Spleen (tissue), 11 donors: ENCODE measurements around the gene CTDP1. TPM values are rescaled to one million over a fixed set of nuclear protein-coding genes. Genes with fewer than 3 reads are reported as not detected.

Experiments
- DNase-seq: peaks from one replicate; pipeline ENCODE4 v3.0.0-alpha.2; 2020
- H3K27ac ChIP-seq, 8 donors: fragments of 200-600 bp; sonication (generic) in 7 of 8; 1 replicate in 4 of 8; 2 replicates in 4 of 8; pipeline versions ENCODE4 v1.5.0 to v1.8.0; 2016 to 2021; ENCODE audit warnings: inconsistent platforms in 4 of 8, mild to moderate bottlenecking in 4 of 8, moderate library complexity in 1 of 8
- H3K27me3 ChIP-seq, 7 donors: fragments of 200-600 bp; sonication (generic) in 6 of 7; replicated peaks in 1 of 7; 1 replicate in 4 of 7; 2 replicates in 3 of 7; pipeline versions ENCODE4 v1.5.0 to v1.8.0; 2016 to 2021; ENCODE audit warnings: inconsistent platforms in 3 of 7, mild to moderate bottlenecking in 1 of 7
- H3K36me3 ChIP-seq, 6 donors: fragments of 200-600 bp; sonication (generic) in 5 of 6; 1 replicate in 4 of 6; 2 replicates in 2 of 6; pipeline versions ENCODE4 v1.5.0 to v1.8.0; 2016 to 2021; ENCODE audit warnings: inconsistent platforms in 2 of 6
- H3K4me1 ChIP-seq, 6 donors: fragments of 200-600 bp; sonication (generic) in 5 of 6; 1 replicate in 3 of 6; 2 replicates in 3 of 6; pipeline versions ENCODE4 v1.5.0 to v1.8.0; 2016 to 2021; ENCODE audit warnings: inconsistent platforms in 3 of 6
- H3K4me3 ChIP-seq, 8 donors: fragments of 200-600 bp; sonication (generic) in 7 of 8; 1 replicate in 4 of 8; 2 replicates in 4 of 8; pipeline versions ENCODE4 v1.5.0 to v1.8.0; 2016 to 2021; ENCODE audit warnings: inconsistent platforms in 4 of 8, mild to moderate bottlenecking in 4 of 8, moderate library complexity in 2 of 8
- H3K9me3 ChIP-seq, 8 donors: fragments of 200-600 bp; sonication (generic) in 7 of 8; 1 replicate in 4 of 8; 2 replicates in 4 of 8; pipeline versions ENCODE4 v1.5.0 to v1.8.0; 2016 to 2021; ENCODE audit warnings: inconsistent platforms in 4 of 8
- POLR2A ChIP-seq, 3 donors: fragments of 450-650 bp; IDR thresholded peaks; one replicate each; pipeline ENCODE4 v1.5.1; 2017; ENCODE audit warnings: antibody characterized with exemption in 3 of 3, mild to moderate bottlenecking in 1 of 3
- POLR2AphosphoS5 ChIP-seq, 3 donors: sonication (generic); formaldehyde crosslinking; IDR thresholded peaks; one replicate each; pipeline ENCODE4 v1.5.1; 2017; ENCODE audit warnings: antibody characterized with exemption in 3 of 3
- WGBS, 5 donors: extraction: QIAGEN DNeasy Blood & Tissue Kit in 3 of 5; methylation state at CpG; one replicate each; pipeline versions ENCODE4 v1.1.5 to v1.1.7; 2013 to 2018; 5-methylcytosine and 5-hydroxymethylcytosine counted together
- intact Hi-C: fragments of 100-400 bp; cut with DNase I; formaldehyde crosslinking; loops from one replicate; pipeline ENCODE4 v1.15.0; 2023; ENCODE audit warnings: low total_unique reads
- polyA plus RNA-seq, 3 donors: library from polyadenylated mRNA; stranded (reverse); fragments of 200-250 nt; gene quantifications; one replicate each; pipeline ENCODE4 v1.2.1, GENCODE V29; 2013
- total RNA-seq, 7 donors: library from RNA; depleted of rRNA in 3 of 7; stranded (reverse); fragments of >200 nt in 3 of 7; fragmentation: NEBNext Ultra II Directional in 4 of 7; extraction: Animal tissue kit (Norgen Biotek cat#: 25700) in 4 of 7; gene quantifications; one replicate each; pipeline versions ENCODE4 v1.1.0 to v1.2.1, GENCODE V29; 2016 to 2021
- TF ChIP-seq, protein P1 (sequence below), 11 experiments: fragments of 200-600 bp in 7 of 11; fragments of 450-650 bp in 4 of 11; sonication (generic) in 4 of 11; IDR thresholded peaks in 8 of 11; conservative IDR thresholded peaks in 3 of 11; 1 replicate in 7 of 11; 2 replicates in 4 of 11; pipeline versions ENCODE4 v1.4.0 to v1.8.0; 2016 to 2021; ENCODE audit warnings: antibody characterized with exemption in 11 of 11, inconsistent platforms in 4 of 11, mild to moderate bottlenecking in 1 of 11
- donor health status: healthy with polysubstance abuse.
- donor health status: DM: no; HTN: no; CAD: no; lungs with moderate emphysema.
- donor health status: DM: no; HTN: no; CAD: no.
- donor health status: Bipolar disorder and iron deficiency.
- donor health status: healthy.
- donor health status: DM: no; HTN: no; CAD: no.
- donor health status: DM: yes; HTN: yes; CAD: no.

Gene CTDP1
- total and polyA plus RNA-seq, 10 donors, result 13.6 to 54.6 (median 28.6) TPM

DNA sequence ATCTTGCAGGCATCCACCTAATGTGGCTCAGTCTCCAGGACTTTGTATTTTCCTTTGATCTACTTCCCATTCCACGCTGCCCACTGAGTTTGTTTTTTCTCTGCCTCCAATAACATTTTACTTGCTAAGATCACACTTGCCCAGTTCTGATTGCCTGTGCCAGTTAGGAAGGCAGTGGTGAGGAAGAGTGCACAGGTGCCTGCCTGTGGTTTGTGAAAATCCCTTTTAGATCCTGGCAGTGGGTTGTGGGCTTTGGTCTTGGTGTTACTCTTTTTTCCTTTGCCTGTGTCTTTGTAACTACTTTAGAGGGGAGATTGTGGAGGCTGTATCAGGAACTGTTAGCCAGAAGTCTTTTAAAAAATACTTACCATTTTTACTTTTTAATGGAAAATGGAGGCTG is 81.3 kb downstream of the CTDP1 start:
- TF ChIP-seq, protein P1, sequence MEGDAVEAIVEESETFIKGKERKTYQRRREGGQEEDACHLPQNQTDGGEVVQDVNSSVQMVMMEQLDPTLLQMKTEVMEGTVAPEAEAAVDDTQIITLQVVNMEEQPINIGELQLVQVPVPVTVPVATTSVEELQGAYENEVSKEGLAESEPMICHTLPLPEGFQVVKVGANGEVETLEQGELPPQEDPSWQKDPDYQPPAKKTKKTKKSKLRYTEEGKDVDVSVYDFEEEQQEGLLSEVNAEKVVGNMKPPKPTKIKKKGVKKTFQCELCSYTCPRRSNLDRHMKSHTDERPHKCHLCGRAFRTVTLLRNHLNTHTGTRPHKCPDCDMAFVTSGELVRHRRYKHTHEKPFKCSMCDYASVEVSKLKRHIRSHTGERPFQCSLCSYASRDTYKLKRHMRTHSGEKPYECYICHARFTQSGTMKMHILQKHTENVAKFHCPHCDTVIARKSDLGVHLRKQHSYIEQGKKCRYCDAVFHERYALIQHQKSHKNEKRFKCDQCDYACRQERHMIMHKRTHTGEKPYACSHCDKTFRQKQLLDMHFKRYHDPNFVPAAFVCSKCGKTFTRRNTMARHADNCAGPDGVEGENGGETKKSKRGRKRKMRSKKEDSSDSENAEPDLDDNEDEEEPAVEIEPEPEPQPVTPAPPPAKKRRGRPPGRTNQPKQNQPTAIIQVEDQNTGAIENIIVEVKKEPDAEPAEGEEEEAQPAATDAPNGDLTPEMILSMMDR (IDR thresholded peaks at IDR 0.05 in 8 of 11, conservative IDR thresholded peaks at IDR 0.05 in 3 of 11), result no peak
- TF ChIP-seq POLR2A (IDR thresholded peaks at IDR 0.05), result no peak
- intact Hi-C loops, result no loop called here
- WGBS, 5 donors, result 63 to 85% (median 67%) methylated on average over 1 of the region's 1 CpG
- peak; percentile 1 for DNase-seq
- Histone ChIP-seq H3K27ac (no peak overlapping the region), H3K27me3 (no peaks in the 10 kb centered on the region), H3K4me3 (no peak overlapping the region), H3K36me3 (peaks cover 0 to 16% (median 7%) of the 10 kb centered on the region in 6 donors), H3K9me3 (peaks cover 0 to 46% (median 9%) of the 10 kb centered on the region in 8 donors), H3K4me1 (no peaks in the 10 kb centered on the region)

DNA sequence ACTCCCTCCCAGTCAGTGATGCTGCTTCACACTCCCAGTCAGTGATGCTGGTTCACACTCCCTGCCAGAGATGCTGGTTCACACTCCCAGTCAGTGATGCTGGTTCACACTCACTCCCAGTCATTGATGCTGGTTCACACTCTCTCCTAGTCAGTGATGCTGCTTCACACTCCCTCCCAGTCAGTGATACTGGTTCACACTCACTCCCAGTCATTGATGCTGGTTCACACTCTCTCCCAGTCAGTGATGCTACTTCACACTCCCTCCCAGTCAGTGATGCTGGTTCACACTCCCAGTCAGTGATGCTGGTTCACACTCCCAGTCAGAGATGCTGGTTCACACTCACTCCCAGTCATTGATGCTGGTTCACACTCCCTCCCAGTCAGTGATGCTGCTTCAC is 83.8 kb downstream of the CTDP1 start:
- no peak overlapping the region for H3K4me3 ChIP-seq
- peaks cover 0 to 9% (median 0%) of the 10 kb centered on the region in 7 donors for H3K27me3 ChIP-seq
- no peaks in the 10 kb centered on the region for H3K36me3 ChIP-seq
- peaks cover 0 to 49% (median 23%) of the 10 kb centered on the region in 8 donors for H3K9me3 ChIP-seq
- H3K27ac ChIP-seq, result no peak overlapping the region
- intact Hi-C loops, result no loop called here
- DNase-seq, result peak; percentile 27
- H3K4me1 ChIP-seq, result no peaks in the 10 kb centered on the region
- TF ChIP-seq, protein P1 (IDR thresholded peaks at IDR 0.05 in 8 of 11, conservative IDR thresholded peaks at IDR 0.05 in 3 of 11), result no peak
- TF ChIP-seq POLR2A (IDR thresholded peaks at IDR 0.05) (no peak), POLR2AphosphoS5 (IDR thresholded peaks at IDR 0.05) (no peak)

DNA sequence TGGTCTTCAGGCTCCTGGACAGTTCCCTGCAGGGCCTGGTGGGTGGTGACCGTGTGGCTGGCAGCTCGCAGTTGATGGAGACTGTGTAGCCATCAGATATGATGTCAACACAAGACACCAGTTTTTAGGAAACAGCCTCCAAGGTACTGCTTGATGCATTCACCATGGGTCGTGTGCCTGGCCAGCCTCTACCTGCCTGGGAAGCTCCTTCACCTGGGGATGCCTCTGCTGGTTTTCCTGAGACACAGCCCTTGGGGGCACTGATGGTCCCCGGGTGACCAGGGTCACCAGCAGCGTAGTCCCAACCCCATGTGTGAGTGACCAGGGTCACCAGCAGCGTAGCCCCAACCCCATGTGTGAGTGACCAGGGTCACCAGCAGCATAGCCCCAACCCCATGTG is 84.5 kb downstream of the CTDP1 start:
- H3K27ac ChIP-seq, result no peak overlapping the region
- H3K4me1 ChIP-seq, result no peaks in the 10 kb centered on the region
- TF ChIP-seq, protein P1 (IDR thresholded peaks at IDR 0.05 in 8 of 11, conservative IDR thresholded peaks at IDR 0.05 in 3 of 11), result no peak
- TF ChIP-seq POLR2A (IDR thresholded peaks at IDR 0.05) (no peak), POLR2AphosphoS5 (IDR thresholded peaks at IDR 0.05) (no peak)
- 74 to 83% (median 77%) methylated on average over 3 to 6 of the region's 6 CpGs for WGBS, 5 donors
- DNase-seq, result peak; percentile 46
- no peak overlapping the region for H3K4me3 ChIP-seq
- no peaks in the 10 kb centered on the region for H3K36me3 ChIP-seq
- intact Hi-C loops, result no loop called here
- H3K9me3 ChIP-seq, result peaks cover 0 to 49% (median 27%) of the 10 kb centered on the region in 8 donors
- peaks cover 0 to 9% (median 0%) of the 10 kb centered on the region in 7 donors for H3K27me3 ChIP-seq

DNA sequence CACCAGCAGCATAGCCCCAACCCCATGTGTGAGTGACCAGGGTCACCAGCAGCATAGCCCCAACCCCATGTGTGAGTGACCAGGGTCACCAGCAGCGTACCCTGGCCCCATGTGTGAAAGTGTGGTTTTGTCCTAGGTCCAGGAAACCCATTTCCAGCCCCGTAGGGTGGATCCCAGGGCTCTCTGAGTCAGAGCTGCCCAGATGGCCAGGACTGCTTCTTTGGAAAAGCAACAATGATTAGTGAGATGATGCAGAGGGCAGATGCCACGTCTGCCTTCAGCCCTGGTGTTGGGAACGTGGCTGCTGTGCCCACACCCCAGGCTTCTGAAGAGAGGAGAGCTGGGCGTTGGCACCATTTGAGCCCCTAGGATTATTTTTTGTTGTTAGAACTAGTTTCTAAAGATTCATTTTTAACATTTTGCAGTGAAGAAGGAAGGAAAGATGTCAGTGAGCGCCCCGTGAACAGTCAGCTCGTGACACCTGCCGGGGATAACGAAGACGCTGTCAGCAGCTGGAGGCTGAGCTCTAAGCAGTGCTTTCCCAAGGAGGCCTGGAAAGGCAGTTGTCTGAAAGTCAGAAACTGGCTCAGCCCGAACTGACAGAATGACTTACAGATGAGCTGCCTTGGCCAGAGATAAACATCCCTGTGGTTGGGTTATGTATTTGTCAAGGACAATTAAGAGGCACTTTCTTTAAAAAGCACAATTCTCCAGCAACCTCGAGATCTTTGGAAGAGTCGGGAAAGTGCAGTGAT is 86.1 kb downstream of the CTDP1 start:
- Histone ChIP-seq H3K27ac (no peak overlapping the region), H3K36me3 (no peaks in the 10 kb centered on the region), H3K4me1 (no peaks in the 10 kb centered on the region), H3K27me3 (peaks cover 0 to 18% (median 0%) of the 10 kb centered on the region in 7 donors), H3K4me3 (no peak overlapping the region), H3K9me3 (peaks cover 0 to 45% (median 23%) of the 10 kb centered on the region in 8 donors)
- intact Hi-C loops, result no loop called here
- 74 to 80% (median 77%) methylated on average over 12 to 14 of the region's 14 CpGs for WGBS, 5 donors
- TF ChIP-seq POLR2A (IDR thresholded peaks at IDR 0.05), result no peak
- TF ChIP-seq, protein P1 (IDR thresholded peaks at IDR 0.05 in 8 of 11, conservative IDR thresholded peaks at IDR 0.05 in 3 of 11), result no peak
- TF ChIP-seq POLR2AphosphoS5 (IDR thresholded peaks at IDR 0.05), result no peak
- DNase-seq, result peak; percentile 14
